ENCODE measurements around the gene EP300.
"Not testable (repeated sequence)": the region's sequence is repeated elsewhere in the genome, so short reads cannot be mapped to it uniquely, and the experiment has no call there.

Gene EP300

GRCh38 chr22:41177622-41178424, 85.4 kb downstream of the EP300 start:
- H3K36me3 ChIP-seq (replicated peaks in 1 of 2; ENCODE audit: control insufficient read depth in 2 of 2, insufficient read depth in 2 of 2, low read length in 2 of 2): peaks cover 41 to 88% of the 10 kb centered on the region in 2 donors
- no peak for DNase-seq (ENCODE audit: low spot score)
- no peak overlapping the region for H2BK15ac ChIP-seq (ENCODE audit: low read length)
- no peak overlapping the region for H3K4ac ChIP-seq (ENCODE audit: low read length)
- no peak overlapping the region for H2AK5ac ChIP-seq (ENCODE audit: low read depth, low read length)
- H4K8ac ChIP-seq (ENCODE audit: low read depth, low read length): no peak overlapping the region
- no peak overlapping the region for H2AFZ ChIP-seq (ENCODE audit: low read length)
- no peak overlapping the region for H3K14ac ChIP-seq (ENCODE audit: low read length)
- no peak overlapping the region for H3K4me3 ChIP-seq (ENCODE audit: low read length in 2 of 2)
- H2BK5ac ChIP-seq (ENCODE audit: low read length): no peak overlapping the region
- H3K23ac ChIP-seq (ENCODE audit: low read depth, low read length, poor library complexity): no peak overlapping the region
- no peaks in the 10 kb centered on the region for H3K27me3 ChIP-seq (ENCODE audit: control insufficient read depth in 3 of 3, insufficient read depth in 3 of 3, low read depth in 1 of 3, low read length in 3 of 3)
- peaks cover 8% of the 10 kb centered on the region for H3K79me1 ChIP-seq (ENCODE audit: low read depth, low read length)
- no CpG with 5 or more reads among the region's 9 CpGs for WGBS, 2 donors (ENCODE audit: extremely low coverage in 2 of 2, insufficient read length in 2 of 2, insufficient replicate concordance in 1 of 2)
- H3K9me3 ChIP-seq (replicated peaks in 1 of 2; ENCODE audit: control insufficient read depth in 2 of 2, insufficient read depth in 1 of 2, low read depth in 1 of 2, low read length in 2 of 2): peaks cover 0 to 2% of the 10 kb centered on the region in 2 donors
- no peak overlapping the region for H4K91ac ChIP-seq (ENCODE audit: low read depth, low read length, poor library complexity)
- H3K18ac ChIP-seq (ENCODE audit: low read length): no peak overlapping the region
- no peaks in the 10 kb centered on the region for H3K4me1 ChIP-seq (ENCODE audit: control insufficient read depth in 2 of 2, insufficient read depth in 1 of 2, low read depth in 1 of 2, low read length in 2 of 2)
- no peak overlapping the region for H3K4me2 ChIP-seq (ENCODE audit: insufficient read depth, low read length, poor library complexity, severe bottlenecking)
- H2BK120ac ChIP-seq (ENCODE audit: low read depth, low read length): no peak overlapping the region
- no peak overlapping the region for H3K27ac ChIP-seq (replicated peaks; ENCODE audit: low read length)
- no peak overlapping the region for H3K9ac ChIP-seq (ENCODE audit: low read depth, low read length, poor library complexity)
- H2BK12ac ChIP-seq (ENCODE audit: low read length): no peak overlapping the region

DNA sequence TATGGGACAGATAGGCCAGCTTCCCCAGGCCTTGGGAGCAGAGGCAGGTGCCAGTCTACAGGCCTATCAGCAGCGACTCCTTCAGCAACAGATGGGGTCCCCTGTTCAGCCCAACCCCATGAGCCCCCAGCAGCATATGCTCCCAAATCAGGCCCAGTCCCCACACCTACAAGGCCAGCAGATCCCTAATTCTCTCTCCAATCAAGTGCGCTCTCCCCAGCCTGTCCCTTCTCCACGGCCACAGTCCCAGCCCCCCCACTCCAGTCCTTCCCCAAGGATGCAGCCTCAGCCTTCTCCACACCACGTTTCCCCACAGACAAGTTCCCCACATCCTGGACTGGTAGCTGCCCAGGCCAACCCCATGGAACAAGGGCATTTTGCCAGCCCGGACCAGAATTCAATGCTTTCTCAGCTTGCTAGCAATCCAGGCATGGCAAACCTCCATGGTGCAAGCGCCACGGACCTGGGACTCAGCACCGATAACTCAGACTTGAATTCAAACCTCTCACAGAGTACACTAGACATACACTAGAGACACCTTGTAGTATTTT, 86.1 kb downstream of the EP300 start:
- no peak for DNase-seq (ENCODE audit: low spot score)
- no peaks in the 10 kb centered on the region for H3K4me1 ChIP-seq (ENCODE audit: control insufficient read depth in 2 of 2, insufficient read depth in 1 of 2, low read depth in 1 of 2, low read length in 2 of 2)
- H3K4me3 ChIP-seq (ENCODE audit: low read length in 2 of 2): no peak overlapping the region
- H3K18ac ChIP-seq (ENCODE audit: low read length): no peak overlapping the region
- H3K14ac ChIP-seq (ENCODE audit: low read length): no peak overlapping the region
- H3K9ac ChIP-seq (ENCODE audit: low read depth, low read length, poor library complexity): no peak overlapping the region
- no peak overlapping the region for H2BK120ac ChIP-seq (ENCODE audit: low read depth, low read length)
- WGBS, 2 donors (ENCODE audit: extremely low coverage in 2 of 2, insufficient read length in 2 of 2, insufficient replicate concordance in 1 of 2): no CpG with 5 or more reads among the region's 8 CpGs
- H2BK5ac ChIP-seq (ENCODE audit: low read length): no peak overlapping the region
- no peak overlapping the region for H3K4ac ChIP-seq (ENCODE audit: low read length)
- H3K9me3 ChIP-seq (replicated peaks in 1 of 2; ENCODE audit: control insufficient read depth in 2 of 2, insufficient read depth in 1 of 2, low read depth in 1 of 2, low read length in 2 of 2): peaks cover 0 to 2% of the 10 kb centered on the region in 2 donors
- no peaks in the 10 kb centered on the region for H3K27me3 ChIP-seq (ENCODE audit: control insufficient read depth in 3 of 3, insufficient read depth in 3 of 3, low read depth in 1 of 3, low read length in 3 of 3)
- H4K91ac ChIP-seq (ENCODE audit: low read depth, low read length, poor library complexity): no peak overlapping the region
- no peak overlapping the region for H2BK12ac ChIP-seq (ENCODE audit: low read length)
- H4K8ac ChIP-seq (ENCODE audit: low read depth, low read length): no peak overlapping the region
- no peak overlapping the region for H3K23ac ChIP-seq (ENCODE audit: low read depth, low read length, poor library complexity)
- peaks cover 36 to 81% of the 10 kb centered on the region in 2 donors for H3K36me3 ChIP-seq (replicated peaks in 1 of 2; ENCODE audit: control insufficient read depth in 2 of 2, insufficient read depth in 2 of 2, low read length in 2 of 2)
- peaks cover 8% of the 10 kb centered on the region for H3K79me1 ChIP-seq (ENCODE audit: low read depth, low read length)
- no peak overlapping the region for H2AK5ac ChIP-seq (ENCODE audit: low read depth, low read length)
- H3K4me2 ChIP-seq (ENCODE audit: insufficient read depth, low read length, poor library complexity, severe bottlenecking): no peak overlapping the region
- H3K27ac ChIP-seq (replicated peaks; ENCODE audit: low read length): no peak overlapping the region
- no peak overlapping the region for H2AFZ ChIP-seq (ENCODE audit: low read length)
- no peak overlapping the region for H2BK15ac ChIP-seq (ENCODE audit: low read length)

GRCh38 chr22:41180362-41180761, 88.0 kb downstream of the EP300 start:
- H2BK12ac ChIP-seq (ENCODE audit: low read length); H3K27ac ChIP-seq (replicated peaks; ENCODE audit: low read length); H2BK5ac ChIP-seq (ENCODE audit: low read length); H3K4me1 ChIP-seq (ENCODE audit: control insufficient read depth in 2 of 2, insufficient read depth in 1 of 2, low read depth in 1 of 2, low read length in 2 of 2); H2BK120ac ChIP-seq (ENCODE audit: low read depth, low read length); H3K9ac ChIP-seq (ENCODE audit: low read depth, low read length, poor library complexity); H3K4ac ChIP-seq (ENCODE audit: low read length); DNase-seq (ENCODE audit: low spot score); H4K91ac ChIP-seq (ENCODE audit: low read depth, low read length, poor library complexity); H3K79me1 ChIP-seq (ENCODE audit: low read depth, low read length); H3K4me2 ChIP-seq (ENCODE audit: insufficient read depth, low read length, poor library complexity, severe bottlenecking); H2AFZ ChIP-seq (ENCODE audit: low read length); H3K4me3 ChIP-seq (ENCODE audit: low read length in 2 of 2); H3K14ac ChIP-seq (ENCODE audit: low read length); H3K18ac ChIP-seq (ENCODE audit: low read length); H3K27me3 ChIP-seq (ENCODE audit: control insufficient read depth in 3 of 3, insufficient read depth in 3 of 3, low read depth in 1 of 3, low read length in 3 of 3); H3K9me3 ChIP-seq (replicated peaks in 1 of 2; ENCODE audit: control insufficient read depth in 2 of 2, insufficient read depth in 1 of 2, low read depth in 1 of 2, low read length in 2 of 2); H2AK5ac ChIP-seq (ENCODE audit: low read depth, low read length); H4K8ac ChIP-seq (ENCODE audit: low read depth, low read length); H2BK15ac ChIP-seq (ENCODE audit: low read length); H3K23ac ChIP-seq (ENCODE audit: low read depth, low read length, poor library complexity): not testable (repeated sequence)
- H3K36me3 ChIP-seq (replicated peaks in 1 of 2; ENCODE audit: control insufficient read depth in 2 of 2, insufficient read depth in 2 of 2, low read length in 2 of 2): peaks cover 32 to 63% of the 10 kb centered on the region in 2 donors
- no CpG with 5 or more reads among the region's 6 CpGs for WGBS, 2 donors (ENCODE audit: extremely low coverage in 2 of 2, insufficient read length in 2 of 2, insufficient replicate concordance in 1 of 2)

- no peak overlapping the region for H3K9ac ChIP-seq (ENCODE audit: low read depth, low read length, poor library complexity)
- peaks cover 8% of the 10 kb centered on the region for H3K79me1 ChIP-seq (ENCODE audit: low read depth, low read length)
- H3K18ac ChIP-seq (ENCODE audit: low read length): no peak overlapping the region
- DNase-seq (ENCODE audit: low spot score): no peak
- no peak overlapping the region for H3K4me3 ChIP-seq (ENCODE audit: low read length in 2 of 2)
- no peak overlapping the region for H2BK5ac ChIP-seq (ENCODE audit: low read length)
- no peak overlapping the region for H2AK5ac ChIP-seq (ENCODE audit: low read depth, low read length)
- no peak overlapping the region for H4K91ac ChIP-seq (ENCODE audit: low read depth, low read length, poor library complexity)
- no peak overlapping the region for H2BK12ac ChIP-seq (ENCODE audit: low read length)
- no peak overlapping the region for H3K4me2 ChIP-seq (ENCODE audit: insufficient read depth, low read length, poor library complexity, severe bottlenecking)
- H2BK15ac ChIP-seq (ENCODE audit: low read length): no peak overlapping the region
- H3K4ac ChIP-seq (ENCODE audit: low read length): no peak overlapping the region
- H3K4me1 ChIP-seq (ENCODE audit: control insufficient read depth in 2 of 2, insufficient read depth in 1 of 2, low read depth in 1 of 2, low read length in 2 of 2): no peaks in the 10 kb centered on the region
- H2BK120ac ChIP-seq (ENCODE audit: low read depth, low read length): no peak overlapping the region
- no peak overlapping the region for H3K14ac ChIP-seq (ENCODE audit: low read length)
- no peak overlapping the region for H3K27ac ChIP-seq (replicated peaks; ENCODE audit: low read length)
- no peaks in the 10 kb centered on the region for H3K27me3 ChIP-seq (ENCODE audit: control insufficient read depth in 3 of 3, insufficient read depth in 3 of 3, low read depth in 1 of 3, low read length in 3 of 3)
- WGBS, 2 donors (ENCODE audit: extremely low coverage in 2 of 2, insufficient read length in 2 of 2, insufficient replicate concordance in 1 of 2): no CpG with 5 or more reads among the region's 3 CpGs
- H3K36me3 ChIP-seq (replicated peaks in 1 of 2; ENCODE audit: control insufficient read depth in 2 of 2, insufficient read depth in 2 of 2, low read length in 2 of 2): peaks cover 28 to 57% of the 10 kb centered on the region in 2 donors
- no peak overlapping the region for H3K23ac ChIP-seq (ENCODE audit: low read depth, low read length, poor library complexity)
- H3K9me3 ChIP-seq (replicated peaks in 1 of 2; ENCODE audit: control insufficient read depth in 2 of 2, insufficient read depth in 1 of 2, low read depth in 1 of 2, low read length in 2 of 2): peaks cover 0 to 2% of the 10 kb centered on the region in 2 donors
- H4K8ac ChIP-seq (ENCODE audit: low read depth, low read length): no peak overlapping the region
- H2AFZ ChIP-seq (ENCODE audit: low read length): no peak overlapping the region
Measured at GRCh38 chr22:41180926-41181325, 88.5 kb downstream of the EP300 start.

Measured in neuronal stem cell (in vitro differentiated cells).